Endothelial cell of umbilical vein (primary cell): ENCODE measurements around the gene ARMH1.

ENCODE experiments used
- EZH2 ChIP-seq: IDR thresholded peaks from 2 replicates; pipeline ENCODE4 v1.6.1; 2012; ENCODE audit warnings: borderline replicate concordance, low read depth, mild to moderate bottlenecking, moderate library complexity, low read length, inconsistent platforms; ENCODE audit not compliant: severe bottlenecking
- MYC ChIP-seq: IDR thresholded peaks from one replicate; pipeline ENCODE4 v1.6.1; 2011; ENCODE audit warnings: mild to moderate bottlenecking, low read depth, low read length
- TF ChIP-seq, protein P1 (sequence below), 2 donors: IDR thresholded peaks; 1 replicate in 1 of 2; 2 replicates in 1 of 2; pipeline ENCODE4 v1.5.1; 2011; ENCODE audit warnings: low read length in 2 of 2, mild to moderate bottlenecking in 2 of 2, moderate library complexity in 2 of 2, control low read depth in 1 of 2, inconsistent platforms in 1 of 2, low read depth in 1 of 2; ENCODE audit not compliant: insufficient read depth in 1 of 2; ENCODE audit errors: extremely low read depth in 1 of 2
- TF ChIP-seq, protein P2 (sequence below): IDR thresholded peaks from 2 replicates; pipeline ENCODE4 v1.6.1; 2011; ENCODE audit not compliant: insufficient read depth, insufficient read length

DNA sequence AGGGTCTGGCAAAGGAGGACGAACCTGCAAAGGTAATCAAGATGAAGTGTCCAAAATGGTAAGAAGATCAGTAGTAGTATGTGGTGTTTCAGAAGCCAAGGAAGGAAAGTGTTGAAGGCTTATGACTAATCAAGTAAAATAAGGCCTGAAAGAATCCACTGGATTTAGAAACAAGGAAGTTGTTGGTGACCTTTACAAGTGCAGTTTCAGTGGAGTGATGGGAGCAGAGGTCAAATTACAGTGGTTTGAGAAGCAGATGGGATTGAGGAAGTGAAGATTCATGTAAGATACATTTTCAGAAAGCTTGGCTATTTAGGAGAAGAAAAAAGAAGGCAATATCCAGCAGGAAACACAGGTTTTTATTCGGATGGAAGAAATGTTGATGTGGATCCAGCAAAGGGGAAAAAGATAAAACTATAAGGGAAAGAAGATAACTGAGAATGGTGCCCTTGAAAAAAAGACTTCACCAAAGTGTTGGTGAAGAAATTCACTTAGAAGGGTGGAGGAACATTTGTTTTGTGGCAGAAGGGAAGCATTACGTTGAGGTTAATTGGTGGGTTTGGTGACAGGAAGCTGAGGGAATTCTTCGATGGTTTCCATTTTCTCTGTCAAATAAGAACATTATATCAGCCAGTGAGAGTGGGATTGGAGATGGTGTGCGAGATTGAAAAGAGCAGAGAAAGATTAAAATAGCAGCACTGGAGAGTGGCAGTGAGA is 2.1 kb downstream of the ARMH1 start:
- TF ChIP-seq, protein P1, sequence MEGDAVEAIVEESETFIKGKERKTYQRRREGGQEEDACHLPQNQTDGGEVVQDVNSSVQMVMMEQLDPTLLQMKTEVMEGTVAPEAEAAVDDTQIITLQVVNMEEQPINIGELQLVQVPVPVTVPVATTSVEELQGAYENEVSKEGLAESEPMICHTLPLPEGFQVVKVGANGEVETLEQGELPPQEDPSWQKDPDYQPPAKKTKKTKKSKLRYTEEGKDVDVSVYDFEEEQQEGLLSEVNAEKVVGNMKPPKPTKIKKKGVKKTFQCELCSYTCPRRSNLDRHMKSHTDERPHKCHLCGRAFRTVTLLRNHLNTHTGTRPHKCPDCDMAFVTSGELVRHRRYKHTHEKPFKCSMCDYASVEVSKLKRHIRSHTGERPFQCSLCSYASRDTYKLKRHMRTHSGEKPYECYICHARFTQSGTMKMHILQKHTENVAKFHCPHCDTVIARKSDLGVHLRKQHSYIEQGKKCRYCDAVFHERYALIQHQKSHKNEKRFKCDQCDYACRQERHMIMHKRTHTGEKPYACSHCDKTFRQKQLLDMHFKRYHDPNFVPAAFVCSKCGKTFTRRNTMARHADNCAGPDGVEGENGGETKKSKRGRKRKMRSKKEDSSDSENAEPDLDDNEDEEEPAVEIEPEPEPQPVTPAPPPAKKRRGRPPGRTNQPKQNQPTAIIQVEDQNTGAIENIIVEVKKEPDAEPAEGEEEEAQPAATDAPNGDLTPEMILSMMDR (IDR thresholded peaks at IDR 0.05; ENCODE audit: extremely low read depth in 1 of 2, insufficient read depth in 1 of 2, low read depth in 1 of 2, low read length in 2 of 2), result no peak
- TF ChIP-seq, protein P2, sequence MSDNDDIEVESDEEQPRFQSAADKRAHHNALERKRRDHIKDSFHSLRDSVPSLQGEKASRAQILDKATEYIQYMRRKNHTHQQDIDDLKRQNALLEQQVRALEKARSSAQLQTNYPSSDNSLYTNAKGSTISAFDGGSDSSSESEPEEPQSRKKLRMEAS, result no peak
- no peak for TF ChIP-seq MYC
- TF ChIP-seq EZH2, result no peak
